Glutamatergic neuron (in vitro differentiated cells): ENCODE data around the gene LRRC71. TPM values are rescaled to one million over a fixed set of nuclear protein-coding genes. Genes with fewer than 3 reads are reported as not detected.

ENCODE experiments used
- DNase-seq: peaks from one replicate; pipeline ENCODE4 v3.0.0; 2022
- H3K27ac Mint-ChIP-seq: one replicate; pipeline ENCODE4 v1.8.0; 2020; ENCODE audit warnings: mild to moderate bottlenecking, mixed read lengths, inconsistent platforms; ENCODE audit not compliant: unreplicated experiment
- H3K27me3 Mint-ChIP-seq: one replicate; pipeline ENCODE4 v1.8.0; 2020; ENCODE audit warnings: mild to moderate bottlenecking, moderate library complexity, mixed read lengths, inconsistent platforms; ENCODE audit not compliant: unreplicated experiment
- H3K36me3 Mint-ChIP-seq: one replicate; pipeline ENCODE4 v1.8.0; 2020; ENCODE audit warnings: mild to moderate bottlenecking, mixed read lengths, inconsistent platforms; ENCODE audit not compliant: unreplicated experiment
- H3K4me1 Mint-ChIP-seq: one replicate; pipeline ENCODE4 v1.8.0; 2020; ENCODE audit warnings: mild to moderate bottlenecking, low read depth, mixed read lengths, inconsistent platforms; ENCODE audit not compliant: unreplicated experiment
- H3K4me3 Mint-ChIP-seq: one replicate; pipeline ENCODE4 v1.8.0; 2020; ENCODE audit warnings: mild to moderate bottlenecking, mixed read lengths, inconsistent platforms; ENCODE audit not compliant: unreplicated experiment
- H3K9me3 Mint-ChIP-seq: one replicate; pipeline ENCODE4 v1.8.0; 2020; ENCODE audit warnings: mild to moderate bottlenecking, moderate library complexity, mixed read lengths, inconsistent platforms; ENCODE audit not compliant: unreplicated experiment
- CTCF ChIP-seq: fragments of 200-600 bp; sonication (generic); IDR thresholded peaks from one replicate; pipeline ENCODE4 v1.5.0; 2021; ENCODE audit not compliant: partially characterized antibody, unreplicated experiment
- total RNA-seq: library from RNA; stranded (reverse); fragmentation: NEBNext Ultra II Directional; extraction: Animal tissue kit (Norgen Biotek cat#: 25700); gene quantifications from one replicate; pipeline ENCODE4 v1.2.1, GENCODE V29; 2021; ENCODE audit not compliant: unreplicated experiment

Gene LRRC71
- total RNA-seq, 1 donor from 2014 or later = not detected

- Mint-ChIP-seq H3K27ac (peak overlapping the region; percentile 62), H3K4me1 (peaks cover 76% of the 10 kb centered on the region), H3K4me3 (peak overlapping the region; percentile 44), H3K9me3 (peaks cover 5% of the 10 kb centered on the region), H3K27me3 (peaks cover 28% of the 10 kb centered on the region), H3K36me3 (no peaks in the 10 kb centered on the region)
- TF ChIP-seq CTCF = no peak
- no peak for DNase-seq
Measured at GRCh38 chr1:156881101-156881500, 39.3 kb upstream of the LRRC71 start.

- Mint-ChIP-seq H3K9me3 (peaks cover 9% of the 10 kb centered on the region), H3K4me1 (peaks cover 76% of the 10 kb centered on the region), H3K27ac (peak overlapping the region; percentile 40), H3K4me3 (no peak overlapping the region), H3K27me3 (peaks cover 32% of the 10 kb centered on the region), H3K36me3 (no peaks in the 10 kb centered on the region)
- TF ChIP-seq CTCF = no peak
- DNase-seq = no peak
Measured at GRCh38 chr1:156881663-156882062, 38.8 kb upstream of the LRRC71 start.

GRCh38 chr1:156882543-156882942 lies 37.9 kb upstream of the LRRC71 start:
- Mint-ChIP-seq H3K4me1 (peaks cover 75% of the 10 kb centered on the region), H3K9me3 (peaks cover 9% of the 10 kb centered on the region), H3K27me3 (peaks cover 32% of the 10 kb centered on the region), H3K4me3 (peak overlapping the region; percentile 46), H3K36me3 (no peaks in the 10 kb centered on the region), H3K27ac (no peak overlapping the region)
- no peak for TF ChIP-seq CTCF
- DNase-seq = no peak

GRCh38 chr1:156883919-156884318 lies 36.5 kb upstream of the LRRC71 start:
- peaks cover 8% of the 10 kb centered on the region for H3K9me3 Mint-ChIP-seq
- H3K36me3 Mint-ChIP-seq = no peaks in the 10 kb centered on the region
- H3K4me3 Mint-ChIP-seq = peak overlapping the region; percentile 69
- H3K27ac Mint-ChIP-seq = peak overlapping the region; percentile 59
- H3K27me3 Mint-ChIP-seq = peaks cover 25% of the 10 kb centered on the region
- peaks cover 68% of the 10 kb centered on the region for H3K4me1 Mint-ChIP-seq
- TF ChIP-seq CTCF = no peak
- DNase-seq = no peak

GRCh38 chr1:156884560-156885184 lies 35.8 kb upstream of the LRRC71 start:
- DNase-seq = no peak
- peak overlapping the region; percentile 2 for H3K4me3 Mint-ChIP-seq
- no peaks in the 10 kb centered on the region for H3K36me3 Mint-ChIP-seq
- TF ChIP-seq CTCF = no peak
- peak overlapping the region; percentile 0 for H3K27ac Mint-ChIP-seq
- peaks cover 12% of the 10 kb centered on the region for H3K9me3 Mint-ChIP-seq
- H3K4me1 Mint-ChIP-seq = peaks cover 71% of the 10 kb centered on the region
- H3K27me3 Mint-ChIP-seq = peaks cover 27% of the 10 kb centered on the region
